ENCODE data around the gene FBXO42. TPM values are rescaled to one million over a fixed set of nuclear protein-coding genes. Genes with fewer than 3 reads are reported as not detected.

FBXO42 gene
- total and polyA plus RNA-seq, 2 of the 13 experiments (the other 11 are each of a cell fraction or from before 2014, with no cell fraction given) = 7.6 to 17.5 TPM

- CTCF ChIA-PET (ENCODE audit: low intra/inter-chr PET ratio, low total read pairs) = no interaction called here
- Histone ChIP-seq H3K4me2 (ENCODE audit: low read depth, low read length) (no peak overlapping the region), H3K4me1 (ENCODE audit: insufficient read depth, low read length) (peaks cover 15% of the 10 kb centered on the region), H3K36me3 (replicated peaks in 1 of 2; ENCODE audit: control insufficient read depth in 1 of 2, insufficient read depth in 2 of 2, low read length in 2 of 2) (peaks cover 3 to 10% of the 10 kb centered on the region in 2 experiments; a peak in 3 of 5 replicates), H3K9me3 (ENCODE audit: low read length) (no peaks in the 10 kb centered on the region), H3K9ac (ENCODE audit: insufficient read depth, low read depth, low read length) (no peak overlapping the region), H4K20me1 (ENCODE audit: insufficient read depth, low read length) (no peaks in the 10 kb centered on the region), H3K27ac (ENCODE audit: extremely low read length, insufficient read depth, low read length) (no peak overlapping the region), H2AFZ (ENCODE audit: low read length) (no peak overlapping the region), H3K79me2 (ENCODE audit: insufficient read depth, low read length) (peaks cover 31% of the 10 kb centered on the region), H3K27me3 (ENCODE audit: control insufficient read depth in 1 of 2, insufficient read depth in 2 of 2, low read length in 2 of 2) (no peaks in the 10 kb centered on the region), H3K4me3 (replicated peaks in 1 of 3; ENCODE audit: insufficient read depth in 1 of 3, low read depth in 2 of 3, low read length in 3 of 3) (no peak overlapping the region)
- WGBS (ENCODE audit: low lambda C conversion rate) = 94% methylated on average over 3 of the region's 3 CpGs
- intact Hi-C loops (cut with micrococcal nuclease; ENCODE audit: unreplicated experiment) (no loop called here), in situ Hi-C loops (cut with HindIII; ENCODE audit: extremely low pct_ligation_motif_present, low pct_unique_long_range_greater_than_20kb) (no loop called here)
- FAIRE-seq (no peak), ATAC-seq (no peak), DNase-seq (ENCODE audit: low spot score) (no peak)
- TF ChIP-seq CREBL2 (CRISPR knock-in tag; IDR thresholded peaks at IDR 0.05; ENCODE audit: borderline replicate concordance) = no peak
- no peak for TF ChIP-seq SP4 (CRISPR knock-in tag; IDR thresholded peaks at IDR 0.05)
- no peak for TF ChIP-seq ZMAT3 (CRISPR knock-in tag; conservative IDR thresholded peaks at IDR 0.05)
- no peak for TF ChIP-seq CCAR2 (optimal IDR thresholded peaks at IDR 0.05; ENCODE audit: low read depth, low read length)
- TF ChIP-seq PRMT3 (CRISPR knock-in tag; IDR thresholded peaks at IDR 0.05; ENCODE audit: borderline replicate concordance, low read depth) = no peak
- TF ChIP-seq ZFP36L2 (CRISPR knock-in tag; IDR thresholded peaks at IDR 0.05) = no peak
- TF ChIP-seq ZNF546 (CRISPR knock-in tag; conservative IDR thresholded peaks at IDR 0.05) = no peak
- TF ChIP-seq BORCS8-MEF2B (CRISPR knock-in tag; IDR thresholded peaks at IDR 0.05) = no peak
- no peak for TF ChIP-seq TBX3 (IDR thresholded peaks at IDR 0.05; ENCODE audit: borderline replicate concordance)
- POLR2A ChIA-PET = no interaction called here
- BruUV-seq (replicated peaks) = no TSS peak
Measured at GRCh38 chr1:16318555-16318954, 33.7 kb downstream of the FBXO42 start.

DNA sequence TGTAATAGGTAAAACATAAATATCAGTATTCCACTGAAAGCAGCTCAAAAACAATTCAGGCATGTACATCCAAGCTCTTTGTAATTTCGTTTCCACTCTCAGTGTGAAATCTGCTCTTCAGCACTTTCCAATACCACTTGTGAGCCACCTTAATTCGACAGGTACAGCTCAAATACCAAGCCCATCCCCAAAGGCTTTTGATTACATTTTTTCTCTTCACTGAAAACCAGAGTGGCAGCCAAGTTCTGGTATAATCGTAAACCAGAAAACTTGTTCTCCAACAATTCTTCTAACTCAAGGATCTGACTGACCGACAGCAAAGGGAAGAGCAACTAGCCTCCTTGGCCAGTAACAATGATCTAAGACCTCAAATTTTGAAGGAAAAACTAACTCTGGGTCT lies 36.8 kb downstream of the FBXO42 start:
- H3K27me3 ChIP-seq (ENCODE audit: control insufficient read depth in 1 of 2, insufficient read depth in 2 of 2, low read length in 2 of 2) = no peaks in the 10 kb centered on the region; a peak in 1 of 5 replicates
- H3K79me2 ChIP-seq (ENCODE audit: insufficient read depth, low read length) = peaks cover 17% of the 10 kb centered on the region
- intact Hi-C loops (cut with micrococcal nuclease; ENCODE audit: unreplicated experiment) (no loop called here), in situ Hi-C loops (cut with HindIII; ENCODE audit: extremely low pct_ligation_motif_present, low pct_unique_long_range_greater_than_20kb) (no loop called here)
- no peak overlapping the region for H3K4me2 ChIP-seq (ENCODE audit: low read depth, low read length)
- 92% methylated on average over 4 of the region's 4 CpGs for WGBS (ENCODE audit: low lambda C conversion rate)
- FAIRE-seq (no peak), DNase-seq (ENCODE audit: low spot score) (no peak), ATAC-seq (no peak)
- no peak overlapping the region for H3K9ac ChIP-seq (ENCODE audit: insufficient read depth, low read depth, low read length)
- peaks cover 8 to 30% of the 10 kb centered on the region in 2 experiments; a peak in 4 of 5 replicates for H3K36me3 ChIP-seq (replicated peaks in 1 of 2; ENCODE audit: control insufficient read depth in 1 of 2, insufficient read depth in 2 of 2, low read length in 2 of 2)
- TF ChIP-seq KLF13 (CRISPR knock-in tag; IDR thresholded peaks at IDR 0.05) (no peak), ZKSCAN1 (IDR thresholded peaks at IDR 0.05; ENCODE audit: low read length) (no peak), SETDB1 (CRISPR knock-in tag; IDR thresholded peaks at IDR 0.05; ENCODE audit: borderline replicate concordance) (no peak)
- no peak overlapping the region for H2AFZ ChIP-seq (ENCODE audit: low read length)
- CTCF ChIA-PET (ENCODE audit: low intra/inter-chr PET ratio, low total read pairs) = no interaction called here
- H3K27ac ChIP-seq (ENCODE audit: extremely low read length, insufficient read depth, low read length) = no peak overlapping the region
- no peaks in the 10 kb centered on the region for H3K9me3 ChIP-seq (ENCODE audit: low read length)
- BruUV-seq (replicated peaks) = no TSS peak
- POLR2A ChIA-PET = no interaction called here
- no peaks in the 10 kb centered on the region for H4K20me1 ChIP-seq (ENCODE audit: insufficient read depth, low read length)
- no peak overlapping the region for H3K4me3 ChIP-seq (replicated peaks in 1 of 3; ENCODE audit: insufficient read depth in 1 of 3, low read depth in 2 of 3, low read length in 3 of 3)
- no peaks in the 10 kb centered on the region for H3K4me1 ChIP-seq (ENCODE audit: insufficient read depth, low read length)
